GM23338 (cell line): ENCODE measurements around the gene GALNT1. TPM values are rescaled to one million over a fixed set of nuclear protein-coding genes. Genes with fewer than 3 reads are reported as not detected.

Source experiments
- ATAC-seq: fragments of 200-7000 bp; cut with Tn5 transposase; 3 replicates; pipeline ENCODE4 v1.9.1; 2020
- DNase-seq: peaks from one replicate; pipeline ENCODE4 v3.0.0-alpha.2; 2015; ENCODE audit warnings: low spot score
- H2AFZ ChIP-seq: fragments of 200-600 bp; sonication (generic); 2 replicates; pipeline ENCODE4 v1.8.0; 2016; ENCODE audit warnings: antibody characterized with exemption, mild to moderate bottlenecking, moderate library complexity
- H3F3A ChIP-seq: fragments of 200-600 bp; sonication (generic); replicated peaks from 2 replicates; pipeline ENCODE4 v1.8.0; 2017; ENCODE audit warnings: antibody characterized with exemption, mixed run types, low read depth
- H3K27ac ChIP-seq: fragments of 200-600 bp; sonication (generic); 2 replicates; pipeline ENCODE4 v1.6.1; 2016; ENCODE audit warnings: low read depth
- H3K27me3 ChIP-seq: fragments of 200-600 bp; sonication (generic); 2 replicates; pipeline ENCODE4 v1.8.0; 2016; ENCODE audit warnings: mild to moderate bottlenecking, mixed run types, moderate library complexity; ENCODE audit not compliant: insufficient read depth
- H3K36me3 ChIP-seq: fragments of 200-600 bp; sonication (generic); 2 replicates; pipeline ENCODE4 v1.8.0; 2016; ENCODE audit warnings: mild to moderate bottlenecking; ENCODE audit not compliant: insufficient read depth
- H3K4me1 ChIP-seq: fragments of 200-600 bp; sonication (generic); 2 replicates; pipeline ENCODE4 v1.8.0; 2016; ENCODE audit warnings: mild to moderate bottlenecking, moderate library complexity; ENCODE audit not compliant: insufficient read depth
- H3K4me2 ChIP-seq: fragments of 200-600 bp; sonication (generic); 2 replicates; pipeline ENCODE4 v1.7.1; 2017; ENCODE audit warnings: mixed run types
- H3K4me3 ChIP-seq: fragments of 200-600 bp; sonication (generic); 2 replicates; pipeline ENCODE4 v1.6.1; 2016; ENCODE audit warnings: mixed run types
- H3K79me2 ChIP-seq: fragments of 200-600 bp; sonication (generic); replicated peaks from 2 replicates; pipeline ENCODE4 v1.8.0; 2017; ENCODE audit warnings: mild to moderate bottlenecking; ENCODE audit not compliant: insufficient read depth
- H3K9me2 ChIP-seq: fragments of 200-600 bp; sonication (generic); 2 replicates; pipeline ENCODE4 v1.8.0; 2017; ENCODE audit not compliant: insufficient read depth
- H4K20me1 ChIP-seq: fragments of 200-600 bp; sonication (generic); replicated peaks from 2 replicates; pipeline ENCODE4 v1.8.0; 2017; ENCODE audit warnings: mild to moderate bottlenecking; ENCODE audit not compliant: insufficient read depth
- H3K27ac Mint-ChIP-seq: 2 replicates; pipeline ENCODE4 v1.8.0; 2020; ENCODE audit warnings: inconsistent platforms, mild to moderate bottlenecking, moderate library complexity, mixed read lengths
- H3K27me3 Mint-ChIP-seq: 3 replicates; pipeline ENCODE4 v1.8.0; 2022; ENCODE audit warnings: low read depth, mild to moderate bottlenecking, moderate library complexity, mixed read lengths, inconsistent platforms; ENCODE audit not compliant: insufficient read depth, poor library complexity
- H3K36me3 Mint-ChIP-seq: 3 replicates; pipeline ENCODE4 v1.8.0; 2021; ENCODE audit warnings: low read depth, mild to moderate bottlenecking, inconsistent platforms, moderate library complexity, mixed read lengths
- H3K4me1 Mint-ChIP-seq: 3 replicates; pipeline ENCODE4 v1.8.0; 2020; ENCODE audit warnings: mild to moderate bottlenecking, inconsistent platforms, mixed read lengths
- H3K4me3 Mint-ChIP-seq: 3 replicates; pipeline ENCODE4 v1.8.0; 2021; ENCODE audit warnings: moderate library complexity, mild to moderate bottlenecking, inconsistent platforms, mixed read lengths
- H3K9me3 Mint-ChIP-seq: 3 replicates; pipeline ENCODE4 v1.8.0; 2020; ENCODE audit warnings: moderate library complexity, mild to moderate bottlenecking, inconsistent platforms, mixed read lengths
- CREB1 ChIP-seq: fragments of 250-450 bp; sonication (Bioruptor Pico); IDR thresholded peaks from 2 replicates; pipeline ENCODE4 v1.5.0; 2020; ENCODE audit warnings: low read depth, mild to moderate bottlenecking, moderate library complexity
- CTCF ChIP-seq, 2 experiments: fragments of 200-600 bp in 1 of 2; sonication (generic) in 1 of 2; conservative IDR thresholded peaks; 2 replicates each; pipeline versions ENCODE4 v1.5.1 to v1.6.1; 2016 to 2017; ENCODE audit warnings: antibody characterized with exemption in 2 of 2, low read depth in 2 of 2, mild to moderate bottlenecking in 2 of 2, moderate library complexity in 1 of 2
- EZH2 ChIP-seq: fragments of 200-600 bp; sonication (generic); IDR thresholded peaks from one replicate; pipeline ENCODE4 v1.8.0; 2017; ENCODE audit warnings: antibody characterized with exemption, mild to moderate bottlenecking, low read depth; ENCODE audit not compliant: unreplicated experiment
- EZH2phosphoT487 ChIP-seq: fragments of 200-600 bp; sonication (generic); IDR thresholded peaks from one replicate; pipeline ENCODE4 v1.8.1; 2018; ENCODE audit warnings: antibody characterized with exemption; ENCODE audit not compliant: unreplicated experiment
- JUNB ChIP-seq: IDR thresholded peaks from one replicate; pipeline ENCODE4 v1.6.1; 2016; ENCODE audit warnings: antibody characterized with exemption; ENCODE audit not compliant: unreplicated experiment
- NANOG ChIP-seq: IDR thresholded peaks from 2 replicates; pipeline ENCODE4 v1.6.1; 2016; ENCODE audit warnings: antibody characterized with exemption, borderline replicate concordance
- POLR2AphosphoS5 ChIP-seq: IDR thresholded peaks from 2 replicates; pipeline ENCODE4 v1.6.1; 2016; ENCODE audit warnings: antibody characterized with exemption, low read depth
- REST ChIP-seq: IDR thresholded peaks from one replicate; pipeline ENCODE4 v1.6.1; 2018; ENCODE audit warnings: antibody characterized with exemption; ENCODE audit not compliant: unreplicated experiment
- STAT1 ChIP-seq: IDR thresholded peaks from one replicate; pipeline ENCODE4 v1.6.1; 2016; ENCODE audit warnings: antibody characterized with exemption; ENCODE audit not compliant: unreplicated experiment
- ZNF114 ChIP-seq: fragments of 250-450 bp; sonication (Bioruptor Pico); IDR thresholded peaks from 2 replicates; pipeline ENCODE4 v1.5.0; 2020; ENCODE audit warnings: mild to moderate bottlenecking, moderate library complexity
- ZNF331 ChIP-seq: fragments of 250-450 bp; sonication (Bioruptor Pico); IDR thresholded peaks from 2 replicates; pipeline ENCODE4 v1.5.0; 2020; ENCODE audit warnings: low read depth, mild to moderate bottlenecking, moderate library complexity
- polyA plus RNA-seq: library from polyadenylated mRNA; unstranded; fragments of >200 nt; fragmentation: Nextera tagmentation; extraction: Ambion mirVana; gene quantifications from 2 replicates; pipeline ENCODE4 v1.2.1, GENCODE V29; 2016
- total RNA-seq: library from RNA; depleted of rRNA; stranded (reverse); fragments of >200 nt; shearing (Covaris generic); gene quantifications from 2 replicates; pipeline ENCODE4 v1.2.3, GENCODE V29; 2014
- TF ChIP-seq, protein P1 (sequence below): fragments of 250-450 bp; sonication (Bioruptor Pico); IDR thresholded peaks from 2 replicates; pipeline ENCODE4 v1.5.0; 2020; ENCODE audit warnings: mild to moderate bottlenecking, moderate library complexity
- TF ChIP-seq, protein P2 (sequence below): IDR thresholded peaks from 2 replicates; pipeline ENCODE4 v1.6.1; 2016; ENCODE audit warnings: antibody characterized with exemption

The GALNT1 gene
- total and polyA plus RNA-seq, 2 experiments from 2014 or later, result 37.4 to 60.8 TPM

- H3K4me3 ChIP-seq, result no peak overlapping the region
- TF ChIP-seq CREB1, result no peak
- TF ChIP-seq ZNF114, result no peak
- TF ChIP-seq CTCF (conservative IDR thresholded peaks at IDR 0.05; ENCODE audit: low read depth in 2 of 2), result no peak
- TF ChIP-seq EZH2, result no peak
- TF ChIP-seq ZNF331 (CRISPR knock-in tag), result no peak
- no peak for TF ChIP-seq REST
- TF ChIP-seq, protein P1, sequence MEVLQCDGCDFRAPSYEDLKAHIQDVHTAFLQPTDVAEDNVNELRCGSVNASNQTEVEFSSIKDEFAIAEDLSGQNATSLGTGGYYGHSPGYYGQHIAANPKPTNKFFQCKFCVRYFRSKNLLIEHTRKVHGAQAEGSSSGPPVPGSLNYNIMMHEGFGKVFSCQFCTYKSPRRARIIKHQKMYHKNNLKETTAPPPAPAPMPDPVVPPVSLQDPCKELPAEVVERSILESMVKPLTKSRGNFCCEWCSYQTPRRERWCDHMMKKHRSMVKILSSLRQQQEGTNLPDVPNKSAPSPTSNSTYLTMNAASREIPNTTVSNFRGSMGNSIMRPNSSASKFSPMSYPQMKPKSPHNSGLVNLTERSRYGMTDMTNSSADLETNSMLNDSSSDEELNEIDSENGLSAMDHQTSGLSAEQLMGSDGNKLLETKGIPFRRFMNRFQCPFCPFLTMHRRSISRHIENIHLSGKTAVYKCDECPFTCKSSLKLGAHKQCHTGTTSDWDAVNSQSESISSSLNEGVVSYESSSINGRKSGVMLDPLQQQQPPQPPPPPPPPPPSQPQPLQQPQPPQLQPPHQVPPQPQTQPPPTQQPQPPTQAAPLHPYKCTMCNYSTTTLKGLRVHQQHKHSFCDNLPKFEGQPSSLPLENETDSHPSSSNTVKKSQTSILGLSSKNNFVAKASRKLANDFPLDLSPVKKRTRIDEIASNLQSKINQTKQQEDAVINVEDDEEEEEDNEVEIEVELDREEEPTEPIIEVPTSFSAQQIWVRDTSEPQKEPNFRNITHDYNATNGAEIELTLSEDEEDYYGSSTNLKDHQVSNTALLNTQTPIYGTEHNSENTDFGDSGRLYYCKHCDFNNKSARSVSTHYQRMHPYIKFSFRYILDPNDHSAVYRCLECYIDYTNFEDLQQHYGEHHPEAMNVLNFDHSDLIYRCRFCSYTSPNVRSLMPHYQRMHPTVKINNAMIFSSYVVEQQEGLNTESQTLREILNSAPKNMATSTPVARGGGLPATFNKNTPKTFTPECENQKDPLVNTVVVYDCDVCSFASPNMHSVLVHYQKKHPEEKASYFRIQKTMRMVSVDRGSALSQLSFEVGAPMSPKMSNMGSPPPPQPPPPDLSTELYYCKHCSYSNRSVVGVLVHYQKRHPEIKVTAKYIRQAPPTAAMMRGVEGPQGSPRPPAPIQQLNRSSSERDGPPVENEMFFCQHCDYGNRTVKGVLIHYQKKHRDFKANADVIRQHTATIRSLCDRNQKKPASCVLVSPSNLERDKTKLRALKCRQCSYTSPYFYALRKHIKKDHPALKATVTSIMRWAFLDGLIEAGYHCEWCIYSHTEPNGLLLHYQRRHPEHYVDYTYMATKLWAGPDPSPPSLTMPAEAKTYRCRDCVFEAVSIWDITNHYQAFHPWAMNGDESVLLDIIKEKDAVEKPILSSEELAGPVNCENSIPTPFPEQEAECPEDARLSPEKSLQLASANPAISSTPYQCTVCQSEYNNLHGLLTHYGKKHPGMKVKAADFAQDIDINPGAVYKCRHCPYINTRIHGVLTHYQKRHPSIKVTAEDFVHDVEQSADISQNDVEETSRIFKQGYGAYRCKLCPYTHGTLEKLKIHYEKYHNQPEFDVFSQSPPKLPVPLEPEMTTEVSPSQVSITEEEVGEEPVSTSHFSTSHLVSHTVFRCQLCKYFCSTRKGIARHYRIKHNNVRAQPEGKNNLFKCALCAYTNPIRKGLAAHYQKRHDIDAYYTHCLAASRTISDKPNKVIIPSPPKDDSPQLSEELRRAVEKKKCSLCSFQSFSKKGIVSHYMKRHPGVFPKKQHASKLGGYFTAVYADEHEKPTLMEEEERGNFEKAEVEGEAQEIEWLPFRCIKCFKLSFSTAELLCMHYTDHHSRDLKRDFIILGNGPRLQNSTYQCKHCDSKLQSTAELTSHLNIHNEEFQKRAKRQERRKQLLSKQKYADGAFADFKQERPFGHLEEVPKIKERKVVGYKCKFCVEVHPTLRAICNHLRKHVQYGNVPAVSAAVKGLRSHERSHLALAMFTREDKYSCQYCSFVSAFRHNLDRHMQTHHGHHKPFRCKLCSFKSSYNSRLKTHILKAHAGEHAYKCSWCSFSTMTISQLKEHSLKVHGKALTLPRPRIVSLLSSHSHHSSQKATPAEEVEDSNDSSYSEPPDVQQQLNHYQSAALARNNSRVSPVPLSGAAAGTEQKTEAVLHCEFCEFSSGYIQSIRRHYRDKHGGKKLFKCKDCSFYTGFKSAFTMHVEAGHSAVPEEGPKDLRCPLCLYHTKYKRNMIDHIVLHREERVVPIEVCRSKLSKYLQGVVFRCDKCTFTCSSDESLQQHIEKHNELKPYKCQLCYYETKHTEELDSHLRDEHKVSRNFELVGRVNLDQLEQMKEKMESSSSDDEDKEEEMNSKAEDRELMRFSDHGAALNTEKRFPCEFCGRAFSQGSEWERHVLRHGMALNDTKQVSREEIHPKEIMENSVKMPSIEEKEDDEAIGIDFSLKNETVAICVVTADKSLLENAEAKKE (CRISPR knock-in tag), result no peak
- no peak for TF ChIP-seq STAT1
- no peak for TF ChIP-seq POLR2AphosphoS5
- TF ChIP-seq, protein P2, sequence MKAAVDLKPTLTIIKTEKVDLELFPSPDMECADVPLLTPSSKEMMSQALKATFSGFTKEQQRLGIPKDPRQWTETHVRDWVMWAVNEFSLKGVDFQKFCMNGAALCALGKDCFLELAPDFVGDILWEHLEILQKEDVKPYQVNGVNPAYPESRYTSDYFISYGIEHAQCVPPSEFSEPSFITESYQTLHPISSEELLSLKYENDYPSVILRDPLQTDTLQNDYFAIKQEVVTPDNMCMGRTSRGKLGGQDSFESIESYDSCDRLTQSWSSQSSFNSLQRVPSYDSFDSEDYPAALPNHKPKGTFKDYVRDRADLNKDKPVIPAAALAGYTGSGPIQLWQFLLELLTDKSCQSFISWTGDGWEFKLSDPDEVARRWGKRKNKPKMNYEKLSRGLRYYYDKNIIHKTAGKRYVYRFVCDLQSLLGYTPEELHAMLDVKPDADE, result no peak
- no peak for TF ChIP-seq EZH2phosphoT487
- no peak for TF ChIP-seq JUNB
- no peak for TF ChIP-seq NANOG
- no peaks in the 10 kb centered on the region for H3K27me3 ChIP-seq
- no peaks in the 10 kb centered on the region for H3K36me3 ChIP-seq
- H3K36me3 Mint-ChIP-seq, result no peaks in the 10 kb centered on the region
- no peaks in the 10 kb centered on the region for H3K9me2 ChIP-seq
- no peak overlapping the region for H3K27ac Mint-ChIP-seq
- DNase-seq, result no peak
- ATAC-seq, result peak; percentile 24; the same call in 2 of the 3 replicates
- no peak overlapping the region for H3K4me2 ChIP-seq
- no peaks in the 10 kb centered on the region for H3K27me3 Mint-ChIP-seq
- no peaks in the 10 kb centered on the region for H3K9me3 Mint-ChIP-seq
- H3K4me1 ChIP-seq, result peaks cover 37% of the 10 kb centered on the region
- H3K4me1 Mint-ChIP-seq, result peaks cover 4% of the 10 kb centered on the region
- H3K4me3 Mint-ChIP-seq, result no peak overlapping the region
- H2AFZ ChIP-seq, result no peak overlapping the region
- H4K20me1 ChIP-seq, result no peaks in the 10 kb centered on the region
- peaks cover 62% of the 10 kb centered on the region for H3K79me2 ChIP-seq
- peak overlapping the region; percentile 28; the same call in 1 of the 2 replicates for H3K27ac ChIP-seq
- no peaks in the 10 kb centered on the region for H3F3A ChIP-seq
These were observed 37.9 kb downstream of the GALNT1 start for GRCh38 chr18:35619464-35619863.
